NCI-H226 (cell line): Measurements from ENCODE around the gene SLC25A11.
"Not testable (repeated sequence)": the region's sequence is repeated elsewhere in the genome, so short reads cannot be mapped to it uniquely, and the experiment has no call there.

Source experiments
- DNase-seq: peaks from one replicate; pipeline ENCODE4 v3.0.0-alpha.2; 2015

Gene SLC25A11

GRCh38 chr17:4919511-4920047, 20.3 kb downstream of the SLC25A11 start:
- DNase-seq: no peak

- DNase-seq: not testable (repeated sequence)
Measured at GRCh38 chr17:4914551-4914950, 25.3 kb downstream of the SLC25A11 start.

- DNase-seq: no peak
Measured at GRCh38 chr17:4913994-4914393, 25.9 kb downstream of the SLC25A11 start.

GRCh38 chr17:4908711-4909496, 30.9 kb downstream of the SLC25A11 start:
- peak; percentile 85 for DNase-seq

- DNase-seq: no peak
Measured at GRCh38 chr17:4908301-4908700, 31.5 kb downstream of the SLC25A11 start.

- DNase-seq: not testable (repeated sequence)
Measured at GRCh38 chr17:4906642-4907041, 33.2 kb downstream of the SLC25A11 start.

- peak; percentile 43 for DNase-seq
Measured at GRCh38 chr17:4903051-4903818, 36.6 kb downstream of the SLC25A11 start, which contains the start of gene CHRNE. CHRNE (minus strand) TSS chr17:4903098; CDS start chr17:4903063, 35 bp downstream.

- no peak for DNase-seq
Measured at GRCh38 chr17:4902540-4902939, 37.3 kb downstream of the SLC25A11 start.

GRCh38 chr17:4901648-4902344, 38.0 kb downstream of the SLC25A11 start:
- DNase-seq: no peak

GRCh38 chr17:4901108-4901647, 38.7 kb downstream of the SLC25A11 start:
- no peak for DNase-seq

GRCh38 chr17:4900231-4901107, 39.4 kb downstream of the SLC25A11 start:
- no peak for DNase-seq

GRCh38 chr17:4899341-4900230, 40.3 kb downstream of the SLC25A11 start, which contains the start of gene C17orf107:
C17orf107 (plus strand) TSS chr17:4899536; CDS start chr17:4899763, 227 bp downstream.
- DNase-seq: no peak

GRCh38 chr17:4898927-4899326, 40.9 kb downstream of the SLC25A11 start:
- DNase-seq: no peak

GRCh38 chr17:4898351-4898750, 41.5 kb downstream of the SLC25A11 start:
- DNase-seq: no peak

GRCh38 chr17:4897785-4898184, 42.1 kb downstream of the SLC25A11 start:
- no peak for DNase-seq

GRCh38 chr17:4897198-4897687, 42.6 kb downstream of the SLC25A11 start:
- no peak for DNase-seq

GRCh38 chr17:4896332-4897197, 43.3 kb downstream of the SLC25A11 start:
- DNase-seq: no peak

GRCh38 chr17:4895657-4896331, 44.1 kb downstream of the SLC25A11 start:
- DNase-seq: no peak

GRCh38 chr17:4895121-4895520, 44.7 kb downstream of the SLC25A11 start:
- DNase-seq: no peak
